Measurements from ENCODE around the gene NUP188.

NUP188 gene

DNA sequence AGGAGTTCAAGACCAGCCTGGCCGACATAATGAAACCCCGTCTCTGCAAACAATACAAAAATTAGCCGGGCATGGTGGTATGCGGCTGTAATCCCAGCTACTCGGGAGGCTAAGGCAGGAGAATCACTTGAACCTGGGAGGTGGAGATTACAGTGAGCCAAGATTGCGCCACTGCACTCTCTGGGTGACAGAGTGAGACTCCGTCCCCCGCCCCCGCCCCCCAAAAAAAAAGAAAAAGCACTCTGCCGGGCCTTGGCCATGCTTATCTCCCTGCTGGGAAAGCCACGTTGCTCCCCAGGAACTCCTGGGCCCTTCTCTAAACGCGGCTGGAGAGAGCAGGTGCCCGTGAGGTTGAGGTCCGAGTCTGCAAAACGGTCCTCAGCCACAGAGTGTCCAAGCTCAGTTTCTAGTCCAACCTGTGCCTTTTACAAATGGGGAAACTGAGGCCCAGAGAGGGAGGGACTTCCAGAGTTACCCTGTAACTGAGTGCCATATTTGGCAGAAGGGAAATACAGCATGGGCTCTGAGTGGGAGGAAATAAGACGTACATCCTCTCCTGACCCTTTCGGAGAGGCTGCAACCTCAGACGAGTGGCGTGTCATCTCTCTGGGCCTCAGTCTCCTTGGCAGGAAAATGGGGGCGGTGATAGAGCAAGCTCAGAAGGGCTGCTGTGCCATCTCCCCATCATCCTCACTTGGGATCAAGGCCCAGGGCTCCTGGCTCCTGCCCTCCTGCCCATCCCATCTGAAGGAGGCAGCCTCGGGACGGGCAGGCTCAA is 33.3 kb upstream of the NUP188 start:
- DNase-seq, result no peak

DNA sequence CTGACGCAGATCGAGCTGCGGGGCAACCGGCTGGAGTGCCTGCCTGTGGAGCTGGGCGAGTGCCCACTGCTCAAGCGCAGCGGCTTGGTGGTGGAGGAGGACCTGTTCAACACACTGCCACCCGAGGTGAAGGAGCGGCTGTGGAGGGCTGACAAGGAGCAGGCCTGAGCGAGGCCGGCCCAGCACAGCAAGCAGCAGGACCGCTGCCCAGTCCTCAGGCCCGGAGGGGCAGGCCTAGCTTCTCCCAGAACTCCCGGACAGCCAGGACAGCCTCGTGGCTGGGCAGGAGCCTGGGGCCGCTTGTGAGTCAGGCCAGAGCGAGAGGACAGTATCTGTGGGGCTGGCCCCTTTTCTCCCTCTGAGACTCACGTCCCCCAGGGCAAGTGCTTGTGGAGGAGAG is 31.3 kb upstream of the NUP188 start:
- DNase-seq, result no peak

DNA sequence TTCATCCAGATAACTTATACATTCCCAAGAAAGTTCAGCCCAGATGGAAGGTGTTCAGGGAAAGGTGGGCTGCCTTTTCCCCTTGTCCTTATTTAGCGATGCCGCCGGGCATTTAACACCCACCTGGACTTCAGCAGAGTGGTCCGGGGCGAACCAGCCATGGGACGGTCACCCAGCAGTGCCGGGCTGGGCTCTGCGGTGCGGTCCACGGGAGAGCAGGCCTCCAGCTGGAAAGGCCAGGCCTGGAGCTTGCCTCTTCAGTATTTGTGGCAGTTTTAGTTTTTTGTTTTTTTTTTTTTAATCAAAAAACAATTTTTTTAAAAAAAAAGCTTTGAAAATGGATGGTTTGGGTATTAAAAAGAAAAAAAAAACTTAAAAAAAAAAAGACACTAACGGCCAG is 30.8 kb upstream of the NUP188 start:
- no peak for DNase-seq

DNA sequence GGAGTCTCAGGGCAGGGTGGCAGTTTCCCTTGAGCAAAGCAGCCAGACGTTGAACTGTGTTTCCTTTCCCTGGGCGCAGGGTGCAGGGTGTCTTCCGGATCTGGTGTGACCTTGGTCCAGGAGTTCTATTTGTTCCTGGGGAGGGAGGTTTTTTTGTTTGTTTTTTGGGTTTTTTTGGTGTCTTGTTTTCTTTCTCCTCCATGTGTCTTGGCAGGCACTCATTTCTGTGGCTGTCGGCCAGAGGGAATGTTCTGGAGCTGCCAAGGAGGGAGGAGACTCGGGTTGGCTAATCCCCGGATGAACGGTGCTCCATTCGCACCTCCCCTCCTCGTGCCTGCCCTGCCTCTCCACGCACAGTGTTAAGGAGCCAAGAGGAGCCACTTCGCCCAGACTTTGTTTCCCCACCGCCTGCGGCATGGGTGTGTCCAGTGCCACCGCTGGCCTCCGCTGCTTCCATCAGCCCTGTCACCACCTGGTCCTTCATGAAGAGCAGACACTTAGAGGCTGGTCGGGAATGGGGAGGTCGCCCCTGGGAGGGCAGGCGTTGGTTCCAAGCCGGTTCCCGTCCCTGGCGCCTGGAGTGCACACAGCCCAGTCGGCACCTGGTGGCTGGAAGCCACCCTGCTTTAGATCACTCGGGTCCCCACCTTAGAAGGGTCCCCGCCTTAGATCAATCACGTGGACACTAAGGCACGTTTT is 30.2 kb upstream of the NUP188 start:
- no peak for DNase-seq

DNA sequence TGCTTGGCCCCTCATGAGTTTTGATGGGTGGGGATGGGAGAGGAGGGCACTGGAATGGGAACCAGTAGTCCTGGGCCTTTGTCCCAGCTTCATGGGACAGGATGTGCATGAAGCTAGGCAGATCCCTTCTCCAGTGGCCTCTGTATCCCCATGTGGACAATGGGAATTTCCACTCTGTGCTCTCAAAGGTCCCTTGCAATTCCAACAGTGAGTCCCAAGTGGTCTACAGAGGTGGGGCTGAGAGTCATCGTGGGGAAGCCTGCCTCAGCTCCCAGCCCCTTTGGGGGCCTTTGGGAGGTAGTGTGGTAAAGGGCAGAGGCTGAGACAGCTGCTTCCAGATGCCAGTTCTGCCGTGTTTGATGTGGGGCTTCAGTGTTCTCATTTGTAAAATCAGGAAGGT is 28.6 kb upstream of the NUP188 start:
- DNase-seq, result no peak

DNA sequence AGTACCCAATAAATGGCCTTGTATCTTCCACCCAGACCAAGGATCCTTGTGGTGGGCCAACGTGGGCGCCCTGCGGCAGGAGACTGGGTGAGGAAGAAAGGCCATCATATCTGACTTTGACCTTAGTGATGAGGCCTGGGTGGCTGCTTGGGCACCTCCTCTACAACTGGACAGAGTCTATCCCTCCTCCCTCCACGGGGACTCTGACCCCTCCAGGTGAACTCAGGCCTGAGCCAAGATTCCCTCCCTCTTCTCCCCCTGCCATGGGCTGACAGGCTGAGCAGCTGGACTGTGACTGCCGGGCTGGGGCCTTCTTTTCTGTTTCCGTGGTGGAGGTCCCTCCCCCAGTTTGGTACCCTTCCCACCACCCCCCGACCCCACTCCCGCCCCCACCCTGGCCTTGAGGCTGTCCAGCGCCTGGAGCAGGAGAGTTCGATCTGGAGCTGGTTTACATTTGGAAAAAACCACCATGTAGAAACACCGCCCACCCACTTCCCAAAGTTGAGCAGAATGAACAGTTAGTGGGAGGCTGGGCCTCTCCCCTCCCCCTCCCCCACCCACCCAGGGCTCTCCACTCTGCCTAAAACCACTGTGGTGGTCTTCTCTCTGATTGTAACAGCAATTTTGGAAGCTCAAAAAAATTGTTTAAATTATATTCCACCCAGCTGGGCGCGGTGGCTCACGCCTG is 28.0 kb upstream of the NUP188 start:
- DNase-seq, result no peak

DNA sequence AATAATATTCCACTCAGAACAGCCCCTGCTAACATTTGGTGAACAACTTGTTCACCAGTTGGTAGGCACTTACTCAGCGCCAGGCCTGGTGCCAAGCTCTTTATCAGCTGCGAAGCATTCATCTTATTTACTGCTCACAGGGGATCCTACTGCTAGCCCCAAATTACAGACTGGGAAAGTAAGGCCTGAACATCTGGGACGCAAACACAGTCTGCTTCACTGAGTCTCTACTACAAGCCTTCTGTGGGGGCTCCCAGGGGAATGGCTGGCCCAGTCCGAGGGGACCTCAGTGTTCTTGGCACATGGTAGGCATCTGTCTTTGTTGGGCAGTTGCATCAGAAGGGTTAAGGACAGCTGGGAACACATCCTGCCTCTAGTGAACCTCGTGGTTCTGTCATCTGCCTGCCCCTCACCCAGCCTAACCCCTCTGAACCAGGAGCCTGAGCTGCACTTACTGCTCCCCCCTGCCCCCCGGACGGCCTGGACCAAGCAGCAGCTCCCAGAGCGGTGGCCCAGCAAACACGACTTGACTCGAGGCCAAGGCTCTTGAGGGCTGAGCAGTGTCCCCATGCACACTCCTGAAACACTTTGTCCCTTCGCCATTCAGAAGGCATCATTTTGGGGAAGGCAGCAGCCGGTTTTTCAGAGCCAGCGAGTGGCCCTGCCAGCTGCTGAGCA is 27.0 kb upstream of the NUP188 start, which contains the start of gene PHYHD1:
TSS of gene PHYHD1 (plus strand) at position 602 of the 678 bp plus-strand sequence. CDS start 1,342 bp downstream, outside the sequence.
- peak; percentile 82 for DNase-seq

DNA sequence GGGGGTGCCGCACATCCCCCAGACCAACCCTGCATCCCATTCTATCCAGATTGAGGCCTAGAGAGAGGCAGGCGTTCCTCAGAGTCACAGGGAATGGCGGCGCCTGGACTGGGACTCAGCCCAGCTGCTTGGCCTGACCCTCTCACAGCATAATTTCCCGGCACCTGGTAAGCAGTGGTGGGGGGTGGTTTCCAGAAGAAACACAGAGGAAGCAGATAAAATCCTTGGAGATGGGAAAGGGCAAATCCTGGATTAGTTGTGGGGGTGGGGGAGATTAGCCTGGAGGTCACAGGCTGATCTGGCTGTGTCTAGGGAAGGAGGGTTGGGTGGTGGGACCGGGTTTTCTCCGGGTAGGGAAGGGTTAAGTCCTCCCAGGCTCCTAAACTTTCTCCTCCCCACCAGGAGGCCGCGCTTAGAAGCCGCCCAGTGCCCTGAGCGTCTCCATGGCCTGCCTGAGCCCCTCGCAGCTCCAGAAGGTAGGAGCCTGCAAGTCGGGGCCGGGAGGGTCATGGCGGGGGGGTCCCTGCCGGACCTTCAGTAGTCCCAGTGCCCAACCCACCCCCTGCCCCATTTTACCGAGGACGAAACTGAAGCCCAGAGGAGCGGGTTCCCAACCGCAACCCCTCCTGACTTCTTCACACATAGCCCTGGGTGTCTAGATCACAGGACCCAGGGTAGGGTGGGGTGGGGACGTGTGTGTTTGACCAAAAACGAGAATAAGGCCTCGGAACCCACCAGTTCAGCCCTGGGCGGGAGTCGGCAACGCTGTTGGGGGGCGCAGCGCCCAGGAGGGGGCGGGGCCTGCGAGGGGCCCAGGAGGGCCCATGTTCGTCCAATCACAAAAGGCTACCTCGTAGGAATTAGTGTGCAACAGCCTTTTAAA is 25.4 kb upstream of the NUP188 start:
- no peak for DNase-seq

DNA sequence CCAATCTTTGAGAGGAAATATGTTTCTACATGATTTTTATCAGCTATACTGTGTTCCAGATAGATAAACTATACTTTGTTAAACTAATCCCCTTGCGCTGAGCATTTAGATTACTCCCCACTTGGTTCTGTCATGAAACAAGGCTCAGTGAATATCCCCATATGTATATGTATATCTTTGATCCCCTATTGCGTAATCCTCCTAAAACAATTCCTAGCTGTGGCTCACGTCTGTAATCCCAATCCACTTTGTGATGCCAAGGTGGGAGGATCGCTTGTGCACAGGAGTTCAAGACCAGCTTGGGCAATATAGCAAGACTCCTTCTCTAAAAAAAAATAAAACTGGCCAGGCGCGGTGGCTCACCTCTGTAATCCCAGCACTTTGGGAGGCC is 24.0 kb upstream of the NUP188 start:
- no peak for DNase-seq

DNA sequence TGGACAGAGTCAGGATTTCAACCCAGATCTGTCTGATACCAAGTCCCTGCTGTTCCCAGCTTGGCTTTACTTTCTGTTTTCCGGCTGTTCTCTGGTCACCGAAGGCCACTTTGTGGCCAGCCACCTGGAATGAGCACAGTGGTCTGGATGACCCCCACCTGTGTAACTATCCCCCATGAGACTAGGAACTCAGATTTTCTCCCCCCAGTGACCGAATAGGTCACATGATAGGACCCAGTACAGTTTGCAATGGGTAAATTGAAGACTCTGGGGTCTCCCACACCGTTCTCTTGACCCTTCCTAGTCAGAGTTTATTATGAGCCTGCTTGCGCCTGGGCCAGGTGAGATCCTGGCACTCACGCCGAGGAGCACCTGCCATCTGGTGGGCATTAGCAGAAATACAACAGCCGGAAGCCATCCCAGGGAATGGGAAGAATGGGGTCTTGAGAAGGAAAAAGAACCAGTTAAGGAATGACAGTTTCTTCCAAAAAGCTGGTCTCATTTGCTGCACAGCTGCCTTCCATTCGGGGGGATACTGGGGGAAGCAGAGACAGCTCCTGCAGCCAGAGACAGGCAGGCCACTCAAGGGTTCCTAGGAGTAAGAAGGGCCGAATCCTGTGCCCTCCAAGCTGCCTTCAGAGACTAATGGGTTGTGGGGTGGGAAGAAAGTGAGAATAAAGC is 19.6 kb upstream of the NUP188 start:
- DNase-seq, result peak; percentile 67

DNA sequence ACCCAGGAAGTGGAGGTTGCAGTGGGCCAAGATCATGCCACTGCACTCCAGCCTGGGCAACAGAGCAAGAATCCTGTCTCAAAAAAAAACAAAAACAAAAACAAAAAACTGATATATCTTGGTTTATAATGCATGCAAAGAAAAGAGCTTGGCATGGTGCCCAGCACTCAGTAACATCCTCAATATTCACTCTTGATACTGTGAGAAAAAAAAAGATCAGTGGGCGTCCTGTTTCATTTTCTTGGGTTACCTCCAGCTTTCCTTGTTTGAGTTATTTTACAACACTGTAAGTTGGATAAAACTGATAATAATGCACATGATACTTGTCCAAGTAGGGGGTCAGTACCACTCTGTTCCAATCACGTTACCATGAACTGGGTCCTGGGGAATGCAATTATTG is 18.9 kb upstream of the NUP188 start:
- no peak for DNase-seq

DNA sequence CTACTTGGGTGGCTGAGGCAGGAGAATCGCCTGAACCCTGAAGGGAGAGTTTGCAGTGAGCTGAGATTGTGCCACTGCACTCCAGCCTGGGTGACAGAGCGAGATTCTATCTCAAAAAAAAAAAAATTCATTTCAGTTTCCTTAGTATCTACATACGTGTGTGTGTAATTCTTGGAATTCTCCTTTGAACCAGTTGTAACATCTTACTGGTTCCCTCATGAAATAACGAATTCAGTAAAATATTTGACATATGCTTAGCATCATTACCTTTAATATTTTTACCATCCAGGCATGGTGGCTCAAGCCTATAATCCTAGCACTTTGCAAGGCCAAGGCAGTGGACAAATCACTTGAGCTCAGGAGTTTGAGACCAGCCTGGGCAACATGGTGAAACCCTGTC is 17.9 kb upstream of the NUP188 start:
- no peak for DNase-seq

DNA sequence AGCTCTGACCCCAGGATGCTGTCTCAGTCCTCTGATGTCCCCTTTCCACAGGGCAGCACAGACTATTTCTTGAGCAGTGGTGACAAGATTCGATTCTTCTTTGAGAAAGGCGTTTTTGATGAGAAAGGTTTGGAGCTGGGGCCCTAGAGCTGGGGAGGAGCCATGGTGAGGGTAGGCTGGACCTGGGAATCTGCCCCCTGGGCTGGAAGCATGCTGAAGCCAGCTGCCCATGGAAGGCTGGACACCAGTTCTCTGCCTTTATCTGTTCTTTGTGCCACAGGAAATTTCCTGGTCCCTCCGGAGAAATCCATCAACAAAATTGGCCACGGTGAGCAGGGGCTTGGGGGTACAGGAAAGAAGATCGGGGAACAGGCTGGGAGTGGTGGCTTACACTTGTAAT is 13.8 kb upstream of the NUP188 start:
- no peak for DNase-seq

DNA sequence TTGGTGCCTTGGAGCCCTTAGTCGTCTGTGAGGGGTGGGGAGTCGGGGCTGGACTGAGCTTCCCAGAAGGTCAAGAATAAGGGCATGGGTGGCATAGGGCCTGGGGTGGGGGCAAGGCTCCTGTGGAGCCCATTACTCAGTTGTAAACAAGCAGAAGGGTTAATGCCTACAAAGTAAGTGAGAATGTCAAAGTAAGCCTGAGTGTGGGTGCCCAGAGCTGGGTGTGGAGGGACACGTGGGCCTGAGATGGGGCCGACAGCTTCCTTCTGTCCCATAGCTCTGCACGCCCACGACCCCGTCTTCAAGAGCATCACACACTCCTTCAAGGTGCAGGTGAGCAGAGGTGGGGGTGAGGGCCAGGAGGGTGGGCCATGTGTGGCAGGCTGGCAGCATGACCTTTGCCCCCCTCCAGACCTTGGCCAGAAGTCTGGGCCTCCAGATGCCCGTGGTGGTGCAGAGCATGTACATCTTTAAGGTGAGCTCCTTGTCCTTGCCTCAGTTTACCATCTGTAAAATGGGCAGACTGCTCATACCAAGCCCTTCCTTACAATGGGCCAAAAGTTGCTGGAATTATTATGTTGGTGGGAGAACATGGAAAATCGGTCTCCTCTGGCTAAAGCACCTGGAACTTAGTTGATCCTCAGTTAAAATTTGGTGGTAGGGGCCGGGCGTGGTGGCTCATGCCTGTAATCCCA is 11.2 kb upstream of the NUP188 start:
- DNase-seq, result no peak

DNA sequence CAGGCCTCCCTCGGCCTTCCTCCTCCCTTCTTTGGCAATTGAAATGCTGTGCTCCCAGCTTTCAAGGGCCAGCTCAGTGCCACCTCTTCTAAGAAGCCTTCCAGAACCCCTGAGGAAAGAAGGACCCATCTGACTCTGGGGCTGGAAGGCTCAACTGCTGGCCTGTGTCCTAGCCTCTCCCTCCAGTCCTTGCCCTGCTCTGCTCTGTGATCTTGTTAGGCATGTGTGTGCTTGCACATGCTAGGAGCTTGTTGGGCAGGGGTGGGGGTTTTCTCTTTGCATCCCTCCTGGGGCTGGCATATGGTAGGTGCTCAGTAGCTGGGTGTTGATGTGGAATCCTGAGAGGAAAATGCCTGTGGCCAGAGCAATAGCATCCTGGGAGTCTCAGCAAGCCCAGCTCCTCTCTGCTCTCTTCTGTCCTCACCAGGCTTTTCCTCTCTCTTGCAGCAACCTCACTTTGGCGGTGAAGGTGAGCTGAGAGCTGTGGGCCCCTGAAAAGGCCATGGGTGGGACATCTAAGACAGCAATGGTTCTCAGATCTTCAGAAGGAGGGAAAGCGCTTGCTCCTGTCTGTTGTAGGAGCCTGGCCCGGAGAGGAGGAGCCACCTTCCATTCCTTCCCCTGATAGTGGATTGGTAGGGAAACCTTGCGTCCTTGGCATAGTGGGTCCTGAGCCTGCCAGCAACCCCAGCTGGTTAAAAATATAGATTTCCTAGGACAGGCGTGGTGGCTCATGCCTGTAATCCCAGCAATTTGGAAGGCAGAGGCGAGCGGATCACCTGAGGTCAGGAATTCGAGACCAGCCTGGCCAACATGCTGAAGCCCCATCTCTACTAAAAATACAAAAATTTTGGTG is 10.0 kb upstream of the NUP188 start:
- DNase-seq, result no peak

DNA sequence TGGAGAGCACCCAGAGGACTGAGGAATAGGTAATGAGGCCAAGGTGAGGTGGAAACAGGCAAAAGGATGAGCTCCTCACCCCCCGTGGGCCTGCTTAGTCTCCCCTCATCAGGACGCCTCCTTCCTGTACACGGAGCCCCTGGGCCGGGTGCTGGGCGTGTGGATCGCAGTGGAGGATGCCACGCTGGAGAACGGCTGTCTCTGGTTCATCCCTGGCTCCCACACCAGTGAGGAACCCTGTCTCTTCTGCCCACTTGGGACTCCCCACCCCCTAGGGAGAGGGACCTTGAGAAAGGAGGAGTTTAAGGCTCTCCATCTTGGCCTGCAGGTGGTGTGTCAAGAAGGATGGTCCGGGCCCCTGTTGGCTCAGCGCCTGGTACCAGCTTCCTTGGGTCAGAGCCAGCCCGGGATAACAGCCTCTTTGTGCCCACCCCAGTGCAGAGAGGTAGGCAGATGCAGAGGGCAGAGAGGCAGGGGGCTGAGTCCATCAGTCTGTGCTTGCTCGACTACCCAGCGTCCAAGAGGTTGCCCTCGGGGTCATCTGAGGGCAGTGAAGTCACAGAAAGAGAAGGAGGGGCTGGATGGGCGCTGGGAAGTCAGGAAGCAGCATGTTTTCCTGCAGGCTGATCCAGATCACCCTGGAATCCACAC is 7.1 kb upstream of the NUP188 start:
- no peak for DNase-seq

DNA sequence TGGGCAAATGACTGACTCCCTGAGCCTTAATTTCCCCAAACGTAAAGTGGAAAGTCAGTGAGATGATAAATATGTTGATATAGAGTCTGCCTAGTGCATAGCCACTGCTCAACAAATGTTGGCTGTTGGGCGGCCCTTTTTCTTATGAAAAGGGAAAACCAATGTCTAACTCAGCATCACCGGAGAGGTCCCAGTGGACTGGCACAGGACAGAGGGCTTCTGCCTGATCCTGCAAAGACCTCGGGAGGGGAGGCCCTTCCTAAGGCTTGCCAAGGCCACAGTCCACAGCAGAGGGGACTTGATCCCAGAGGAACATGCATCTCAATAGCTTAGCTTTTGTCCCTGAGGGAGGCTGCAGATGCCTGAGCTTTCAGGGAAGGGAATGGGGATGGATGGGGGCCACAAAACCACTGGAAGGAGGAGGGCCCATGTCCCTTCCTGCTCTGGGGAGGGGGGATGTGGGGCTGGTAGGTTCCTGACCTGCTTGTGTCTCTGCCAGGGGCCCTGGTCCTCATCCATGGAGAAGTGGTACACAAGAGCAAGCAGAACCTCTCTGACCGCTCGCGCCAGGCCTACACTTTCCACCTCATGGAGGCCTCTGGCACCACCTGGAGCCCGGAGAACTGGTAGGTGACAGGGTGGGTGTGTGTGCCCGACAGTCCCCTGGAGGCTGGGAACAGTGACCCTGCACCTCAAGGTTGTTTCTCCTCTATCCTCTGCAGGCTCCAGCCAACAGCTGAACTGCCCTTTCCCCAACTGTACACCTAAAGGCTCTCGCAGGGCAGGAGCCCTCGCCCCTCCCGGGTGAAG is 6.3 kb upstream of the NUP188 start:
- no peak for DNase-seq

DNA sequence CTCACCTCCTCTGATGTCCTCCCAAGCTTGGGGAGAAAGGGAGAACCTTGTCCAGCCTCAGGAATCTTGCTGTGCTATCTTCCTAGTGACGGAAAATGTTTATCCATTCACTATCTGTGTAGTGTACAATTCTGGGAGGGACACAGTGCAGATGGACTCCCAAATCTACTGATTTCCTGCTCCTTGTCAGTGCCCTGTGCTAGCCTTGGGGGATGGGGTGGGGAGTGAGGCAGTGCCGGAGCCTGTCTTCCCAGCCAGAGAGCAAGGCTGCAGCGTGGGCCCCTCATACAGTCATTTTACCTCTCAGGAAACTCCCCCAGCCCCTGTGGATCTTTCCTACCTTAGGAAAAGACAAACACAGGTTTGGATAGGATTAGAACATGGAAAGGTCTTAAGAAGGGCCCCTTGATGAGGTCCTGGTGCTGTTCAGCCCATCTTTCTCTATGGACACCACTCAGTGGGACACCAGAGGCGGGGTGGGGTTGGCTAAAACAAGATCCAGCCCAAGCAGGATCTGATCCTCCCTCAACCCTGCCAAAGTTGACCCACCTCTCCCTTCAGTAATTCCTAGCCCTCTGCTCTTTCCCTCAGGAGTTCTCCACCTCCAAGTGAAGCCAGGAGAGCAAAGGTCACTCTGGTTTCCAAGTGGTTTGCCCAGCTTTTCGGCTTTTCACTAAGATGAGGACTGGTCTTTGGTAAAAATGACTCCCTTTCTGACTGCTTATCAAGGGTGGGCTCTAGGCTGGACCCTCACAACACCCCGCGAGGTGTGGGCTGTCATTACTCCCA is 3.5 kb upstream of the NUP188 start:
- no peak for DNase-seq

All from NCI-H2171 (cell line).